Right ventricle myocardium superior (tissue), 1 donor: ENCODE measurements around the gene REEP6. TPM values are rescaled to one million over a fixed set of nuclear protein-coding genes. Genes with fewer than 3 reads are reported as not detected.

Source experiments
- ATAC-seq: fragments of 200-7000 bp; cut with Tn5 transposase; one replicate; pipeline ENCODE4 v1.9.1; 2020; ENCODE audit warnings: mild to moderate bottlenecking; ENCODE audit not compliant: poor library complexity
- DNase-seq: peaks from one replicate; pipeline ENCODE4 v3.0.0-alpha.2; 2020
- intact Hi-C: fragments of 100-400 bp; cut with DNase I; formaldehyde crosslinking; loops from one replicate; pipeline ENCODE4 v1.11.2; 2022
- total RNA-seq: library from RNA; stranded (reverse); fragmentation: NEBNext Ultra II Directional; extraction: Animal tissue kit (Norgen Biotek cat#: 25700); gene quantifications from one replicate; pipeline ENCODE4 v1.2.1, GENCODE V29; 2021
- donor health status: DM: no; HTN: yes; CAD: no; lungs with severe emphysema.

REEP6 gene
- total RNA-seq, 1 donor from 2014 or later = 1.1 TPM

- intact Hi-C loops = no loop called here
- DNase-seq = no peak
- ATAC-seq = peak; percentile 44
Observed at GRCh38 chr19:1455336-1456120, 35.5 kb upstream of the REEP6 start.

GRCh38 chr19:1456121-1456900, 34.7 kb upstream of the REEP6 start:
- ATAC-seq (no peak), DNase-seq (no peak)
- intact Hi-C loops = no loop called here

GRCh38 chr19:1457031-1457739, 33.8 kb upstream of the REEP6 start:
- intact Hi-C loops = no loop called here
- ATAC-seq (no peak), DNase-seq (no peak)

- no peak for DNase-seq
- no peak for ATAC-seq
- intact Hi-C loops = no loop called here
Observed at GRCh38 chr19:1457892-1458291, 33.1 kb upstream of the REEP6 start.

GRCh38 chr19:1459479-1459878, 31.5 kb upstream of the REEP6 start:
- ATAC-seq = no peak
- no peak for DNase-seq
- intact Hi-C loops = no loop called here

GRCh38 chr19:1460033-1460995, 30.7 kb upstream of the REEP6 start:
- no peak for DNase-seq
- intact Hi-C loops = no loop called here
- no peak for ATAC-seq

GRCh38 chr19:1461862-1462261, 29.1 kb upstream of the REEP6 start:
- DNase-seq (no peak), ATAC-seq (no peak)
- intact Hi-C loops = no loop called here

- ATAC-seq (peak; percentile 54), DNase-seq (no peak)
- intact Hi-C loops = no loop called here
Observed at GRCh38 chr19:1465191-1466016, 25.6 kb upstream of the REEP6 start.

GRCh38 chr19:1466018-1466460, 24.9 kb upstream of the REEP6 start:
- intact Hi-C loops = no loop called here
- DNase-seq (no peak), ATAC-seq (no peak)

GRCh38 chr19:1466461-1467214, 24.3 kb upstream of the REEP6 start:
- ATAC-seq (no peak), DNase-seq (no peak)
- intact Hi-C loops = no loop called here

GRCh38 chr19:1467215-1467489, 23.8 kb upstream of the REEP6 start:
- intact Hi-C loops = no loop called here
- ATAC-seq = no peak
- no peak for DNase-seq

- ATAC-seq = no peak
- intact Hi-C loops = no loop called here
- DNase-seq = no peak
Observed at GRCh38 chr19:1467490-1468273, 23.3 kb upstream of the REEP6 start.

- intact Hi-C loops = no loop called here
- no peak for ATAC-seq
- no peak for DNase-seq
Observed at GRCh38 chr19:1468274-1468820, 22.6 kb upstream of the REEP6 start.

- ATAC-seq (no peak), DNase-seq (no peak)
- intact Hi-C loops = no loop called here
Observed at GRCh38 chr19:1468821-1469254, 22.1 kb upstream of the REEP6 start.

- intact Hi-C loops = no loop called here
- no peak for DNase-seq
Observed at GRCh38 chr19:1469255-1470054, 21.5 kb upstream of the REEP6 start.

GRCh38 chr19:1470055-1470304, 21.0 kb upstream of the REEP6 start:
- no peak for DNase-seq
- intact Hi-C loops = no loop called here

More at GRCh38 chr19:1469255-1470054, 21.5 kb upstream of the REEP6 start:
- no peak for ATAC-seq

More at GRCh38 chr19:1470055-1470304, 21.0 kb upstream of the REEP6 start:
- ATAC-seq = peak; percentile 4
